HG03159 (cell line): Measurements from ENCODE around the gene F2RL3.
A peak's percentile ranks its signal among the peaks of the same experiment; 100 is the strongest.

ENCODE experiments used
- ATAC-seq: cut with Tn5 transposase; IDR thresholded peaks from one replicate; pipeline ENCODE4 v1.9.1; 2021; ENCODE audit warnings: mild to moderate bottlenecking, moderate library complexity; ENCODE audit not compliant: unreplicated experiment

The F2RL3 gene

DNA sequence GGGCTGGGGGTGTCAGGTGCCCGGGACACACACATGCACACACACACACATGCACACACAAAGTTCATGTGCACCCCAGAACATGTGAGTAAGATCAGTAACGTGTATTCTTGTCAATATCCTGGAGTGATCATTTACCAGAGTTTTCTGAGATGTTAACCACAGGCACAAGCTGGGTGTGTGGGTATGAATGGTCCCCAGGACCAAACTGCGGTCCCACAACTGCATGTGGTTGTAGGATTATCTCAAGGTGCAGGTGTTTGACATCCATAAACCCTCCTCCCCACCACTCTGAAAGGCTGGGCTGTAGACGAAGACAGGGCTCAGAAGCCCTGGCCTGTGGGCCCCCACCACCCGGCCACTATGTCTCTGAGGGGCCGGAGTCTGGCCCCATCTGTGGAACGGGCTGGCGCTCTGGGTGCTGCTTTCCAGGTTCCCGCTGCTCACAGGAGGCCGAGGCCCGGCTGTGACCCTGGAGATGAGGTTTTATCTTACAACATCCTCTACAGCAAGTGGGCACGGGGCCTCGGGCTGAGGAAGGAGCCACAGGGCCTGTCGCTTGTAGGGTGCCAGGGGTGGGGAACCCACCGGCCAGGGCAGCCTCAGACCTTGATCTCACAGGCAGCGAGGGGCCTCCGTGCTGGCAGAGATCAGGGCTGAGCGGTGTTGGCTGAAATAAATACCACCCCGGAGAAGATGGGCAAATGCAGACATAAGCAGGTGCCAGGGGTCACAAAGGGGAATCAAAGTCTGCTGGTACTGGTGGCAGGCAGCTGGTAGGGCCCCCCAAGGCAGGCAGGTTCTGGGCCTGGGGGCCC lies 4.3 kb downstream of the F2RL3 start:
- ATAC-seq = no peak

DNA sequence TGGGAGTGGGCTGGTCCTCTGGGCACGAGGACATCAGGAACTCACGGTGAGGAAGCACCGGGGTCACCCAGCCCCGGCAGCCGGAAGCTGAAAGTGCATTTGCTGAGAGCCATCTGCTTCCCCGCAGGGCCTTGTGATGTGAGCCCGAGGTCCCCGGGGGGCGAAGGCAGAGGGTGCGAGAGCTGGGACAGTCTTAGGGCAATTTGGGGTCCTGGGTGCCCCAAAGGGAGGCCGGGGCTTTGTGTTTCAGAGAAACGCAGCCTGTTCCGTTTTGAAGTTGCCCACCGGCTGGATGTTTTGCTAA lies 4.8 kb downstream of the F2RL3 start:
- ATAC-seq = no peak

DNA sequence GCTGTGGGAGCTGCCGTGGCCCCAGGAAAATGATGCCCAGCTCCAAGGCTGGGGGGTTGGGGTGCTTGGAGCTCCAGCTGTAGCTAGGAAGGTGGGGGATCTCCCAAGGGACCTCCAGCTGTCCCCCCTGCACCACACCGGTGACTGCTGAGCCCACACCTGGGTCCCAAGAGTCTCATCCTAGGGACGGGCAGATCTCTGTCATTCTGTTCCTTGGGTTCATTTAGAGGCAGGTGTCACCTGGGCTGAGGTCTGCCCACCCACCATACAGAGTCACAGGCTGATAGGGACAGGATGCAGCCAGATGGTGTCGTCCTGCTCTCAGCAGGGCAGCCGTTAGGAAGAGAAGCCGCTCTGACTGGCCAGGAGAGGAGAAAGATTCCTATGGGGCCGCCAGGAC lies 5.3 kb downstream of the F2RL3 start:
- ATAC-seq = no peak

DNA sequence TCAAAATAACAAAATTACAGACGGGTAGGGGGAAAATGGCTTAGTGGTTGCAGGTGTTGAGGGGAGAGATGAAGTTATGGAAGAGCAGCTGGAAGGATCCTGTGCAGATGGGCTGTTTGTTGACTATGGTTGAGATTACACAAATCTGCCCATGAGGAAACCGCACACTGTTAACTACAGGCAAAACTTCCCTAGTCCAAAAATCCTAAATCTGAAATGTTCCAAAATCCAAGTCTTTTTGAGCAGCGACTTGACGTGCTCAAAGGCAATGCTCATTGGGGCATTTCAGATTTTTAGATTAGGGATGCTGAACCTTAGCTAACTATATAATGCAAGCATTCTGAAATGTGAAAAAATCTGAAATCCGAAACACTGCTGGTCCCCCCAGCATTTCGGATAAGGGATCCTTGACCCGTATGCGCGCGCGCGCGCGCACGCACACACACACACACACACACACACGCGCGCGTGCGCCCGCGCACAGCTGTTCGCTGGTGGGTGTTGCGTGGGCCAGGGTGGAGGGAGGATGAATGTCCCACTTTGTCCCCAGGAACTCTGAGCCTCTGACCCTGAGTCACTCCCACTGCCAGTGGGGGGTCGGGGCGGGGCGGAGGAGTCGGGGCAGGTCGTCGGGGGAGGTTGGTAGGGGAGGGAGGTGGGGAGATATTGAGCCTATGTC lies 6.8 kb downstream of the F2RL3 start:
- ATAC-seq = no peak

DNA sequence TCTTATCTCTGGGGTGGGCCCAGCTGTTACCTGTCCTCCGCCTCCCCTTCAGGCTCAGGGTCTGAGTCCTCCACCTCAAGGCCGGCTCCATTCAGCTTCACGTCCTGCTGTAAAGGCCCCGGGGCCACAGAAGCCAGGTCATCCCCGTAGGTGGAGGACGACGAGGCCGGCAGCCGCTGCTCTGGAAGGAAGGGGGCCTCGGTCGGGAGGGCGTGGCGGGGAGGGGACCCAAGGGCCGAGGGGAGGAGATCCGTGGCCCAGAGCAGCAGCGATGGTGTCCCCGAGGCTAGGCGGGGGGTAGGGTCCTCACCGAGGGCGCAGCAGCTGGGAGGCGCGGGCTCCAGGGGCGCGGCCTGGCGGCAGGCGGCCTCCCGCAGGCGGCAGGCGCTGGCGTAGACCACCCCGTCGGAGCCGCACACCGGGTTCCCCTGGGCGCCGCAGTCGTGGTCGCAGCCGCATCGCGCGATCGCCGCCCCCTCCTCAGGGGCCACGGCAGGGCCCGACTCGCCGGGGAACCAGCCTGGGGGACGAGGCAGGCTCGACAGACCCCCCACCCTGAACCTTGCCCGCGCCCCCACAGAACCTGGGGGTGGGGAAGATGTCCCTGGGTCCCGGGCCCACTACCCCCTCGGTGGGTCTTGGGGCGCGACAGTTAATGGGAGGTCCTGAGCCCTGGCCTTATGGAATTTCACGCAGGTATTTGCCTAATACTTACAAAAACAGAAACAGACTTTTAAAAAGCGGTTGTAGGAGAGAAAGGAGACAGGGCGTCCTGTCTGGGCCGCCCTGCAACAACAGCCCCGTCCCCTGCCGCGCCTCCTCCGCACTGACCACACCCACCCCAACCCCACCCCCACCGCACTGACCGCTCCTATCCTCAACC lies 7.6 kb downstream of the F2RL3 start:
- peak; percentile 29 for ATAC-seq

DNA sequence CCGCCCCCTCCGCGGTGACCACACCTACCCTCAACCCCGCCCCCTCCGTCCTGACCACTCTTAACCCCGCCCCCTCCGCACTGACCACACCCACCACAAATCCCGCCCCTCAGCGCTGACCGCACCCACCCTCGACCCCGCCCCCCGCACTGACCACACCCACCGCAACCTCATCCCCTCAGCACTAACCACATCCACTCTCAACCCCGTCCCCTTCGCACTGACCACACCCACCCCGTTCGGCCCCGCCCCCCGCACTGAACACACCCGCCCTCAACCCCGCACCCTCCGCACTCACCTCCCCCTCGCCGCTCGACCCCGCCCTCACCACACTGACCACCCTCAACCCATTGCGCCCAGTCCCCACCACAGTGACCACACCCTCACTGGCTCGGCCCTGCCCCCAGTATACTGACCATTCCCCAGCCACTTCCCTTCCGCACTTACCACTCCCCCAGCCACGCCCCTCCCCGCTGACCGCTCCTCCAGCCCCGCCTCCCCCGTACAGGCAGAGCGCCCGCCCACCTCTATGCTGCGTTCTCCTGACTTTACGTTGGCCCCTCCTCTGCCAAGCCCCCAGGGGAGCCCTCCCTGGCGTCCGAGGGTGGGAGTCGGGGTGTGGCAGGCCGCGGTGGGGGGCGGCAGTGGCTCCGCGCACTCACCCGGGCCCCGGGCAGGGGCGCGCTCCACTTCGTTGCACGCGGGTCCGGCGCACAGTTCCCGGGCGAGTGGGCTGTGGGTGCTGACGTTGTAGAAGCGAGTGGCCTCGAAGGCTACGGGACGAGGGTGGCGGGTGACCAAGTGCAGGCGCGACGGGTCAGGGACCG lies 8.4 kb downstream of the F2RL3 start:
- ATAC-seq = peak; percentile 42

DNA sequence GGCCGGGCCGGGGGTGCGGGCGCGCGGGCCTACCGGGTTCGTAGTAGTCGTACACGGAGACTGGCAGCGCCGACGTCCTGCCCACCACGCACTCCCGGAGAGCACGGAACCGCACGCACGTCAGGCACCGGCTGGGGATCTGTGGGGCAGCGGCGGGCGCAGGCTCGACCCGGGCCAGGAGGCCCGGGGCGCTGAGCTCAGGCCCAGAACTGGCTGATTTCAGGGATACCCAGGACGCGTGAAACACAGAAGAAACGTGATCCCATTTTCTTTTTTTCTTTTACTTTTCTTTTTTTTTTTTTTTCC lies 9.0 kb downstream of the F2RL3 start:
- ATAC-seq = no peak

DNA sequence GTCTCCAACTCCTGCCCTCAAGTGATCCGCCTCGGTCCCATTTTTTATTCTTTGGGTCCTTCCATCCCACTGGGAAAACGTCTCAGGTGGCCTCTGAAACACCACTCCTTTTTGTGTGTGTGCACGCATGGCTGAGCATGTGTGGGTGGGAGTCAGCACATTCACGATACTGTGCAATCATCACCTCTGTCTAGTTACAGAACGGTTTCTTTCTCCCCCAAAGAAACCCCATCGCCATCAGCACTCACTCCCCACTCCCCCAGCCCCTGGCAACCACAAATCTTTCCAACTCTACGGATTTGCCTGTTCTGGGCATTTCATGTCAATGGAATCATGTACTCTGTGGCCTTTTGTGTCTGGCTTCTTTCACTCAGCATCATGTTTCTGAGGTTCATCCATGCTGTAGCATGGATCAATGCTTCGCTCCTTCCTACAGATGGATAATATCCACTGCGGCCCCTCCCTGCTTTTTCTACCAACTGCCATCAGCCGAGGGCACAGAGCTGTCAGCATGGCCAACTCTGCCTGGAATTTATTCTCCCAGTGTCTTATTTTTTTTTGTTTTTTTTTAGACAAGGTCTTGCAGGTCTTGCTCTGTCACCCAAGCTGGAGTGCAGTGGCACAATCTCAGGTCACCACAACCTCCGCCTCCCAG lies 9.7 kb downstream of the F2RL3 start:
- ATAC-seq = no peak

DNA sequence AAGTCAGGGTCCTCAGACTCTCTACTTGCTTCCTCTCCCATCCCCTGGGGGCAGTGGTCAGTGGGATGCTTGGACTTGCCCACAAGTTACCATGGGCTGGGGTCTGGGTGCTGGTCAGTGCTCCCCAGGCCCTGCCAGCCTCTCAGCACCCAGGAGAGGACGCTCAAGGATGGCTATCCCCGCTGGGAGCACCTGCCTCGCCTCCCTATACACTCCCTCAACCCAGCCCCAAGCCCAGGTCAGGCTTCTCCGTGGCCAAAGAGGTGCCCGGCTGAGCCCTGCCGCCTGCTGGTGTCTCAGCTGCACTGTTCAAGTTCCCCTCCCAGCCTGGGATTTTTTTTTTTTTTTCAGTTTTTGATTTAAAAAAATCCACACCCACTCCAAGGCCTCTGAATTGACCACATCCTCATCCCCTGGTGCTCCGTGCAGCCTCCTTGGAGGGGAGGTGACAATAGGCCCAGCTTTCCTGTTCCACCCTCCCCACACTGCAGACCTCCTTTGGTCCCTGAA lies 10.8 kb downstream of the F2RL3 start:
- ATAC-seq = no peak

DNA sequence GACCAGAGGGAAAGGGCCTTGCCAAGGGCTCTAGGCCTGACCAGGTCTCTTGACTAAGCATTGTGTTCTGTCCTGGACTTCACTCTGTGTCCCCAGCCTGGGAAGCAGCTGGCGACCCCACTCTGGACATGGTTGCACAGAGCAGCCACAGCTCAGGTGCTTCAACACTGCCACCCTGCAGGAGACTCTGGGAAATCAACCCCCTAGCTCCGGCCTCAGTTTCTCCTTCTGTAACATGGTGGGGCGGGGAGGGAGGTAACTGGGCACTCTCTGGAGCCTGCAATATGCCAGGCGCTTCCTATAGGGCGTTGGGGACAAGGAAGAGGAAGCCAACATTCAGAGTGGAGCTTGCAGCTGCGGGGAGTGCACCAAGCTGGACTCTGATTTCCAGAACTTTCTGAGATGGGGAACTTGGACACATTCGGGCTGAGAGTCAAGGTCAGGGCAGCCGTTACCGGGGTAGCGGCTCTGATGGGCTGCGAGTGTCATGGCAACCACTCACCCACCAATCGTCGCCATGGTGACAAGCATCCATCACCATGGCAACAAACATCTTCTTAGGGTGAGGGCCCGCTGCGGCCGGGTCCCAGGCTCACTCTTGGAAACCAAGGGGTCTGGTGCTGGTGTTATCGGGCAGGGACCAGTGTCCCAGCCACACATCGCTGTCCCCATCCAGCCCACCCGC lies 12.8 kb downstream of the F2RL3 start:
- ATAC-seq = no peak

DNA sequence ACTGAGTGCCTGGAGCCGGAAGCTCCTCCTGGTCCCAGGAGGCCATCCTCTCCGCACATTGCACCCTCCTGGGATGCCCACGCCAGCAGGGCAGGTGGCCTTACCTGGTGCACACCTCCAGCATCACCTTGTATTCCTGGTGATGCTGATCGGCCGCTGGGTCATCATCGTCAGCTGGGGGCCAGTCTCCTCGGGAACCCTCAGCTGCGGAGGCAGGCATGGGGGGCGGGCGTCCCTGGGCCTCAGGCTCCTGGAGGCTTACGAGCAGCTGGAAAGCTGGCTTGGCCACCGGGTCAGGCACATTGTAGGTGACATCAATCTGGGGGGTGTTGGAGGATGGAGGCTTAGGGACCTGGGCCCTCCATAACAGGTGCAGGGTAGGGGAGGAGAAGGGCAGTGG lies 13.7 kb downstream of the F2RL3 start:
- ATAC-seq = no peak

DNA sequence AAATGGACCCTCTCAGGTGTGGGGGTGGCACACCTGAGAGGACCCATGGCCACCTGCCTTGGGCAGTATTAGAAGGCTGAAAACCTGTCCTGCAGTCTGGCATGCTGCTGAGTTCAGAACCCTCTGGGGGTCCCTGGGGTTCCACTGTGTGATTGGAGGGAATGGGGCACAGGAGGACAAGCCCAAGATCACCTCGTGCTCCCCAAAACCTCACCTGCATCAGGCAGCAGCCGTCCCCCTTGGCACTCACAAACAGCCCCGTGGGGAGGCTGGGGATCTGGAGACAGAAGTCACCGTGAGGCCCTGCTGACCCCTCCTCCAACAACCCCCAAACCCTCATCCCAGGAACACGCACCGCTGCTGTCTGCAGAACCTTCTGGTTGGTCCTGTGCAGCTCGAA lies 14.5 kb downstream of the F2RL3 start:
- no peak for ATAC-seq

DNA sequence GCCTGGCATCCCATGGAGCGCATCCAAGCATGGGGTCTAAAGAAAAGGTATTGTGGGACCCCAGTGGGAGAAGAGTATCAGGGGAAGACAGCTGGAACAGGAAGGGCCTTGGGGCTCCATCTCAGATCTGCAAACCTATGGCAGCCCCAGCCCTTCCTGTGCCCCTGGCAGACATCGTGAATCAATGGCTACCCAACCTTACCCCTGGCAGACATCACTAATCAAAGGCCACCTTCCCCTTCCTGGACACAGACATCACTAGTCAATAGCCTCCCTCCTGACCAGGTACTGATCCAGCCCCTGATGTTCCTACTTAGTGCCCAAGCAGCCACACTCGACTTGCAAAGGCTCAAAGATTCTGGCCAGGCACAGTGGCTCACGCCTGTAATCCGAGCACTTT lies 15.8 kb downstream of the F2RL3 start:
- no peak for ATAC-seq

DNA sequence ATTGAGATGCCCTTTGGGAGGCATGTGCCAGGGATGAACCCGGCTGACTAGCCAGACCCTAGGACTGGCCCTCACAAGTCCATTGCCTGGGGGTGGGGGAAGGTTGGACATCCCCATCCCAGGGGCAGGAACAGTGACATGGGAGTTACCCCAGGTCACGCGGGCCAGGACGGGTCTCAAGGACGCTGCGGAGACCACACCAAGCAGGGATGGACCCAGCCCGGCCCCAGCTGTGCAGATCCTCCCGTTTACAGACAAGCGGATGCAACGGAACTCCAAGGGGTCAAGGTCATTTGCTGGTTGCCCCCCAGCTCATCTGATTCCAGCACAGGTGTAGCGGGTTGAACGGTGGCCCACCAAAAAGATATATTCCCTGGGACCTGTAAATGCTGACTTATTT lies 20.0 kb downstream of the F2RL3 start:
- ATAC-seq = no peak

DNA sequence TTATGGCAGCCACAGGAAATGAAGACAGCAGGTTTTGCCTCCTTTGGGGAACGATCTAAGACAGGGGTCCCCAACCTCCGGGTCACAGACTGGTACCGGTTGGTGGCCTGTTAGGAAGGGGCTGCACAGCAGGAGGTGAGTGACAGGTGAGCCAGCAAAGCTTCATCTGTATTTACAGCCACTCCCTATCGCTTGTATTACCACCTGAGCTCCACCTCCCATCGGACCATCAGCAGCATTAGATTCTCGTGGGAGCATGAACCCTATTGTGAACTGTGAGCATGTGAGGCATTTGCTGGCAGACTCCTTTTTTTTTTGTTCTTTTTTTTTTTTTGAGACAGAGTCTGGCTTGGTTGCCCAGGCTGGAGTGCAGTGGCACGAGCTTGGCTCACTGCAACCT lies 22.2 kb downstream of the F2RL3 start:
- no peak for ATAC-seq

DNA sequence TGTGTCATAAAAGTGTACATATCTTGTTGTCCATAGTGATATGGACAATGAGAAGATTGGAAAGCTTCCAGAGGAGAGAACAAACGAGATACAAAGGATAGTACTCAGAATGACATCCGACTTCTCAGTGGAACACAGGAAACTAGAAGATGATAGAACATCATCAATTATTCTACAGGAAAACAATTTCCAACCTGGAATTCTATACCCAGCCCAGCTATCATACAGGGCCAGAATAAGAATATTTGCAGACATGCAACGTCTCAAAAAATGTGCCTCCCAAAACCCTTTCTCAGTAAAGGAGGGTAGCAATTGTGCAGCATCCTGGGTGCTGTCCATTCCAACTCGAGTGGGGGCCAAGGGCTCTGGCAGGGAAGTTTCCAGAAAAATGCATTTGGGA lies 24.0 kb downstream of the F2RL3 start:
- no peak for ATAC-seq

DNA sequence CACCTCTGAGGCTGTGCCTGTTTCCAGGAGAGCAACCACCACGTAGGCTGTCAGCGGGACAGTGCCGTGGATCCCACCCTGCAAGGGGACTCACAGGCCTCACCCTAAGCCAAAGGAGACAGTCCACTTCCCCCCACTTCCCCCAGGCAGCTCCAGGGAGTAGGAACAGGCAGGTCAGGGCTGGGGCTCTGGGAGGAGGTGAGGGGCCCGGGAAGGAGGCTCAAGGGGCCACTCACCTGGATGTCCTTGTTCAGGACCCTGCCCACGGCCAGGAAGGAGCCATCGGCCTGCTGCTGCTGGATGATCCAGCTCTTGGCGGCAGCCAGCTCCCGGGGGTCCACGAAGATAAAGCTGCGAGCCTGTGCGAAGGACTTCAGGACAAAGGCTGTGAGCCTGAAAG lies 25.6 kb downstream of the F2RL3 start:
- ATAC-seq = no peak

DNA sequence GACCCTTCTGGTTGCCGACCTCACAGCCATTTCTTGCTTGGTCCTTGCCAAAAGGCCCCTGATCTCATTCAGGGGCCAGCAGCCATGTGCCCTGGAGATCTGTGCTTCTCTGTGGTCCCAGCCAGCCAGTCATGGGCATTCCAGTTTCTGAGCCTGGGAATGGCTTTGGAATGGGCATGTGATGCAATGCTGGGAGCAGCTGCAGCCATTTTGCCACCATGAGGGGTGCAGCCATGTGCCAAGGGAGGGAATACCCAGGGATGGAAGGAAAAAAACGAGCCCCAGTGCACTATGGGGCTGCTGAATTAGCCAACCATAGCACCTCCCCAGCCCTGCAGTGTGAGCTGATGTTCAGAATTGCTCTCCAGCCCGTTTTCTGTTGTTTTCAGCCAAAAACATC lies 26.3 kb downstream of the F2RL3 start:
- no peak for ATAC-seq

DNA sequence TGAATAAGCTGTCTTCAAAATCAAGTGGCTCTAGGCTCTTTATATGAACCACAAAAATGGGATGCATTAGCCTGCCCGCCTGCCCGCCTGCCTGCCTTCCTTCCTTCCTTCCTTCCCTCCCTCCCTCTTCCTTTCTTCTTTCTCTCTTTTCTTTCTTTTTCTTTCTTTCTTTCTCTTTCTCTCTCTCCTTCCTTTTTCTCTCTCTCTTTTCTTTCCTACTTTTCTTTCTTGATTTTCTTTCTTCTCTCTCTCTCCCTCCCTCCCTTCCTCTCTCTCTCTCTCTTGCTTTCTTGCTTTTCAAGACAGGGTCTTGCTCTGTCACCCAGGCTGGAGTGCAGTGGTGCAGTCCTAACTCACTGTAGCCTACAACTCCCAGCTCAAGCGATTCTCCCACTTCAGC lies 26.9 kb downstream of the F2RL3 start:
- no peak for ATAC-seq

DNA sequence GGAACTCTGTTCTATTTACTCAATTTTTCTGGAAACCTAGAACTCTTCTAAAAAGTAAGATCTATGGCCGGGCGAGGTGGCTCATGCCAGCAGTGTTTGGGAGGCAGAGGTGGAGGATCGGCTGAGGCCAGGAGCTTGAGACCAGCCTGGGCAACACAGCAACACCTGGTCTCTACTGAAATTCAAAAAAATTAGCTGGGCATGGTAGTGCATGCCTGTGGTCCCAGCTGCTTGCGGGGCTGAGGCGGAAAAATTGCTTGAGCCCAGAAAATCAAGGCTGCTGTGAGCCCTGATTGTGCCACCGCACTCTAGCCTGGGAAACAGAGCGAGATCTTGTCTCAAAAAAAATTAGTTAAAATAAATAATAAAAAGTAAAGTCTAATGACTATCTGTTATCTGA lies 28.6 kb downstream of the F2RL3 start:
- no peak for ATAC-seq
